OCI-LY3 (cell line): ENCODE data around the gene CXCL9.
"Not testable (repeated sequence)": the region's sequence is repeated elsewhere in the genome, so short reads cannot be mapped to it uniquely, and the experiment has no call there.

Experiments
- H2AFZ ChIP-seq: fragments of 200-600, 300-600 bp; shearing (Covaris generic); 2 replicates; pipeline ENCODE4 v1.6.0; 2014; ENCODE audit warnings: antibody characterized with exemption, low read depth, low read length
- H3K27ac ChIP-seq: fragments of 200-600, 300-600 bp; sonication (generic); 2 replicates; pipeline ENCODE4 v1.5.1; 2014; ENCODE audit warnings: mild to moderate bottlenecking, low read length, moderate library complexity, mixed read lengths
- H3K27me3 ChIP-seq: fragments of 200-600, 300-600 bp; sonication (generic); 2 replicates; pipeline ENCODE4 v1.6.1; 2014; ENCODE audit warnings: low read depth, low read length, mixed read lengths
- H3K36me3 ChIP-seq: fragments of 200-600, 300-600 bp; sonication (generic); replicated peaks from 2 replicates; pipeline ENCODE3; 2014; ENCODE audit warnings: low read depth, low read length, mixed read lengths
- H3K4me1 ChIP-seq: fragments of 300-600, 200-600 bp; sonication (generic); 2 replicates; pipeline ENCODE4 v1.6.1; 2014; ENCODE audit warnings: low read length, mixed read lengths
- H3K4me2 ChIP-seq: fragments of 200-600, 300-600 bp; sonication (generic); 2 replicates; pipeline ENCODE4 v1.6.1; 2014; ENCODE audit warnings: low read length, mixed read lengths
- H3K4me3 ChIP-seq: fragments of 300-600, 200-600 bp; sonication (generic); 2 replicates; pipeline ENCODE4 v1.5.1; 2014; ENCODE audit warnings: antibody characterized with exemption, mild to moderate bottlenecking, low read length, moderate library complexity
- H3K79me2 ChIP-seq: fragments of 300-600, 200-600 bp; shearing (Covaris generic); 2 replicates; pipeline ENCODE4 v1.6.1; 2014; ENCODE audit warnings: mild to moderate bottlenecking, low read length, mixed read lengths
- H3K9ac ChIP-seq: fragments of 300-600, 200-600 bp; shearing (Covaris generic); 2 replicates; pipeline ENCODE4 v1.6.0; 2014; ENCODE audit warnings: mild to moderate bottlenecking, low read length, moderate library complexity
- H3K9me3 ChIP-seq: fragments of 200-600, 300-600 bp; shearing (Covaris generic); 2 replicates; pipeline ENCODE4 v1.6.1; 2014; ENCODE audit warnings: low read length, mixed read lengths; ENCODE audit not compliant: insufficient read depth
- H4K20me1 ChIP-seq: fragments of 200-600, 300-600 bp; sonication (generic); 2 replicates; pipeline ENCODE4 v1.6.1; 2016; ENCODE audit warnings: low read length, mixed read lengths; ENCODE audit not compliant: insufficient read depth
- EZH2phosphoT487 ChIP-seq: fragments of 200-600 bp; shearing (Covaris generic); IDR thresholded peaks from 2 replicates; pipeline ENCODE4 v1.6.1; 2018; ENCODE audit warnings: antibody characterized with exemption, mixed run types, low read depth
- TF ChIP-seq, protein P1 (sequence below): fragments of 200-600, 300-600 bp; sonication (generic); IDR thresholded peaks from 2 replicates; pipeline ENCODE4 v1.5.1; 2014; ENCODE audit warnings: antibody characterized with exemption, low read length, low read depth

The CXCL9 gene

DNA sequence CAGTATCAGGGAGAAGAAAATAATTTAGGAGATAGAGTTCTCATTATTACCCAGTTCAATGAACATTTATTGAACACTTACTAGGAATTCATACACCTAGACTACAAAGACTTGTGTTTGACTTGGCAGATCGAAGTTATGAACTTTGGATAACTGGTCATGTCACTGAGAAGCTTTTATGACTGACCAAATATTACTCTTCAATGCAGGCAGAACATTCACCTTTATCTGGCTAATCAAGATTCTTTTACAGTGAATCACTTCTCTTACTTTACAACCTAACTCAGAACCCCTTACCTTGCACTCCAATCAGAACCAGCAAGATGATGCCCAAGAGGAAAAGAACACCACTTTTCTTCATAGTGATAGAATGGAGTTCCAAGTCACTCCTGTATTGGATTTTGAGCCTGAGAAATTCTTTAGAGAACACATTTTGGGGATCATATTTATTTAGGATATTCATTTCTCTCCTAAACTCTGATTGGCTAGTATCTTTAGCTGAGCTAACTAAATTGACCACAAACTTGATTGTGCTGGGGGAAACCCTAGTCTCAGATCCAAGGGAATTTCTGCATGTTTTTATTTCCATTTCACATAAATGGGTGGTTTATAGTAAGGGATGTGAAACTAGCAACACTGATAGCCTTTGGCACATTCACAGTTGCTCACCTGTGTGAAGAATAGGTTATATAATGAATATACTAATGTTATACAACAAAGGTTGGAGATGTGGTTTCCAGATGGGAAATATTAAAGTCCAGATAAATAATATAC, at the start of gene CXCL9:
Gene CXCL9 (minus strand): TSS at position 421 of the 774 bp plus-strand sequence. CDS start 60 bp downstream, at position 361.
- H2AFZ ChIP-seq, result no peak within 1 kb of the TSS
- H3K4me2 ChIP-seq, result peak within 1 kb of the TSS; percentile 18; the same call in 1 of the 2 replicates
- H3K79me2 ChIP-seq, result no peaks in the 10 kb centered on the region
- H3K4me3 ChIP-seq, result no peak within 1 kb of the TSS
- no peaks in the 10 kb centered on the region for H4K20me1 ChIP-seq
- TF ChIP-seq, protein P1, sequence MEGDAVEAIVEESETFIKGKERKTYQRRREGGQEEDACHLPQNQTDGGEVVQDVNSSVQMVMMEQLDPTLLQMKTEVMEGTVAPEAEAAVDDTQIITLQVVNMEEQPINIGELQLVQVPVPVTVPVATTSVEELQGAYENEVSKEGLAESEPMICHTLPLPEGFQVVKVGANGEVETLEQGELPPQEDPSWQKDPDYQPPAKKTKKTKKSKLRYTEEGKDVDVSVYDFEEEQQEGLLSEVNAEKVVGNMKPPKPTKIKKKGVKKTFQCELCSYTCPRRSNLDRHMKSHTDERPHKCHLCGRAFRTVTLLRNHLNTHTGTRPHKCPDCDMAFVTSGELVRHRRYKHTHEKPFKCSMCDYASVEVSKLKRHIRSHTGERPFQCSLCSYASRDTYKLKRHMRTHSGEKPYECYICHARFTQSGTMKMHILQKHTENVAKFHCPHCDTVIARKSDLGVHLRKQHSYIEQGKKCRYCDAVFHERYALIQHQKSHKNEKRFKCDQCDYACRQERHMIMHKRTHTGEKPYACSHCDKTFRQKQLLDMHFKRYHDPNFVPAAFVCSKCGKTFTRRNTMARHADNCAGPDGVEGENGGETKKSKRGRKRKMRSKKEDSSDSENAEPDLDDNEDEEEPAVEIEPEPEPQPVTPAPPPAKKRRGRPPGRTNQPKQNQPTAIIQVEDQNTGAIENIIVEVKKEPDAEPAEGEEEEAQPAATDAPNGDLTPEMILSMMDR, result no peak
- TF ChIP-seq EZH2phosphoT487, result no peak
- H3K9me3 ChIP-seq, result no peaks in the 10 kb centered on the region
- H3K36me3 ChIP-seq, result peaks cover 14% of the 10 kb centered on the region
- H3K4me1 ChIP-seq, result peaks cover 86% of the 10 kb centered on the region
- H3K27ac ChIP-seq, result no peak within 1 kb of the TSS
- H3K27me3 ChIP-seq, result no peaks in the 10 kb centered on the region
- H3K9ac ChIP-seq, result peak within 1 kb of the TSS; percentile 2; the same call in 1 of the 2 replicates

DNA sequence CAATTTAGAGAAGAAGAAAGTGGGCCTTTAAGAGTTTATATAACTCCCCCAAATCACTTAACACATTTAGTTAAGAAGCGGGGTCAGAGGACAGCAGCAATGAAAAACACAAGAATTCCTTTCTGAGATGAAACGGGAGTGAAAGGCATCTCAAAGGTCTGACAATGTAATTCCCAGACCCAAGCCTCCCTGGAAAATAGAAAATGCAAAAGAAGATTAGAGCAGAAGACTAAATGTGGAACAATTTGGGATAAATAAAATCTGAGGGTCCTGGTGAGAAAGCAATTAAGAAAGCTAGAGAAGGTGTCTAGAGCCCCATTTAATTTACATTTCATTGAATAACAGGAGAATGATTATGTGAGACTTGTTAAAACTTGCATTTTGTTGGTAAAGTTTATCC, 48.1 kb upstream of the CXCL9 start:
- H3K4me2 ChIP-seq, result peak overlapping the region; percentile 77
- H3K4me1 ChIP-seq, result peaks cover 74% of the 10 kb centered on the region
- peak overlapping the region; percentile 43 for H3K4me3 ChIP-seq
- peaks cover 3% of the 10 kb centered on the region for H3K36me3 ChIP-seq
- H2AFZ ChIP-seq, result no peak overlapping the region
- TF ChIP-seq, protein P1, result no peak
- TF ChIP-seq EZH2phosphoT487, result no peak
- peak overlapping the region; percentile 90 for H3K9ac ChIP-seq
- H3K79me2 ChIP-seq, result peaks cover 7% of the 10 kb centered on the region; the same call in 1 of the 2 replicates
- H3K27me3 ChIP-seq, result no peaks in the 10 kb centered on the region
- H4K20me1 ChIP-seq, result no peaks in the 10 kb centered on the region
- H3K27ac ChIP-seq, result peak overlapping the region; percentile 95
- H3K9me3 ChIP-seq, result no peaks in the 10 kb centered on the region

DNA sequence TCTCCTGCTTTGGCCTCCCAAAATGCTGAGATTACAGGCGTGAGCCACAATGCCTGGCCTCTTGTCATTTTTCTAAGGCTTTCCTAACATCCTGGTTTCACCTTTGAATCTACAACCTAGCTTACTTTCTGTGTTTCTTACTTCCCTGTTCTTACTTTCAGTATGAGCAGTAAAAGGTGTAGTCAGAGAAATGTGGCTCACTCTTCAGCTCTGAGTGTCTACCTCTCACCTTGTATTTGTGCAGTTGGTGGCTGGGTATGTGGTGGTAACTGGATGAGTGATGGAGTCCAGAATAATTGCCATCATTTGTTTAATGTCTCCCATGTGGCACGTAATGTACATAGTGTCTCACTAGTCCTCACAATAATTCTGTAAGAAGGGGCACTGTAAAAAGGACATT, 47.7 kb upstream of the CXCL9 start:
- H3K27me3 ChIP-seq, result no peaks in the 10 kb centered on the region
- H4K20me1 ChIP-seq, result no peaks in the 10 kb centered on the region
- peaks cover 70% of the 10 kb centered on the region for H3K4me1 ChIP-seq
- TF ChIP-seq EZH2phosphoT487, result no peak
- TF ChIP-seq, protein P1, result no peak
- H2AFZ ChIP-seq, result no peak overlapping the region
- peaks cover 3% of the 10 kb centered on the region for H3K36me3 ChIP-seq
- H3K79me2 ChIP-seq, result peaks cover 7% of the 10 kb centered on the region; the same call in 1 of the 2 replicates
- peak overlapping the region; percentile 77 for H3K4me2 ChIP-seq
- H3K9ac ChIP-seq, result peak overlapping the region; percentile 90
- H3K27ac ChIP-seq, result peak overlapping the region; percentile 95
- no peaks in the 10 kb centered on the region for H3K9me3 ChIP-seq
- H3K4me3 ChIP-seq, result peak overlapping the region; percentile 43

DNA sequence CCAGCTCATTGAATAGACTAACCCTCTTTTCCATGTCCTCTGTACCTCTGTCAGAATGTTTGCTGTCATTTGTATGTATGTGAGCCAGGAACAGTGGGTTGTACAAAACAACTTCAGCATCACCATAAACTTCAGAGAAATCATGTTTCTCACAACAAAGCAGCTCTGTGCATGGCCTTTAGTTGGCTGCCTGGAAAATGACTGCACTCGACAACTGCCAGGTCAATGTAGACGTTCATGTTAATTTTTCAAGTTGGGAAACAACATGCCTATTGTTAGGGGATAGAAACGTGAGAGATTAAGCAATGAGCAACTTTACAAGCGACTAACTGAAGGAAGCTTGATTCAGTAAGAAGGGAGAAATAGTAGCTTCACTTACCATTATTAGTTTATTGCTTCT, 46.4 kb upstream of the CXCL9 start:
- peak overlapping the region; percentile 95 for H3K27ac ChIP-seq
- H4K20me1 ChIP-seq, result no peaks in the 10 kb centered on the region
- peaks cover 7% of the 10 kb centered on the region; the same call in 1 of the 2 replicates for H3K79me2 ChIP-seq
- H3K9ac ChIP-seq, result peak overlapping the region; percentile 32; the same call in 1 of the 2 replicates
- H3K9me3 ChIP-seq, result no peaks in the 10 kb centered on the region
- H3K27me3 ChIP-seq, result no peaks in the 10 kb centered on the region
- H3K36me3 ChIP-seq, result peaks cover 3% of the 10 kb centered on the region
- TF ChIP-seq EZH2phosphoT487, result no peak
- TF ChIP-seq, protein P1, result no peak
- H2AFZ ChIP-seq, result no peak overlapping the region
- H3K4me3 ChIP-seq, result no peak overlapping the region
- H3K4me1 ChIP-seq, result peaks cover 57% of the 10 kb centered on the region
- H3K4me2 ChIP-seq, result peak overlapping the region; percentile 24; the same call in 1 of the 2 replicates

DNA sequence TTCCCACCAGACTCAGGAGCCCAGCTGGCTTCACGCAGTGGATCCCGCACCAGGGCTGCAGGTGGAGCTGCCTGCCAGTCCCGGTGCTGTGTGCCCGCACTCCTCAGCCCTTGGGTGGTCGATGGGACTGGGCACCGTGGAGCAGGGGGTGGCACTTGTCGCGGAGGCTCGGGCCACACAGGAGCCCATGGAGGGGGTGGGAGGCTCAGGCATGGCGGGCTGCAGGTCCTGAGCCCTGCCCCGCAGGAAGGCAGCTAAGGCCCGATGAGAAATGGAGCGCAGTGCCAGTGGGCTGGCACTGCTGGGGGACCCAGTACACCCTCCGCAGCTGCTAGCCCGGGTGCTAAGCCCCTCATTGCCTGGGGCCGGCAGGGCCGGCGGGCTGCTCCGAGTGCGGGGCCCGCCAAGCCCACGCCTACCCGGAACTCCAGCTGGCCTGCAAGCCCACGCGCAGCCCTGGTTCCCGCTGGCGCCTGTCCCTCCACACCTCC, 43.3 kb upstream of the CXCL9 start:
- H3K4me1 ChIP-seq, result peaks cover 27% of the 10 kb centered on the region
- H3K9me3 ChIP-seq, H3K27me3 ChIP-seq, H3K9ac ChIP-seq, H2AFZ ChIP-seq, H3K4me2 ChIP-seq, H3K4me3 ChIP-seq, H3K36me3 ChIP-seq, H4K20me1 ChIP-seq, H3K27ac ChIP-seq, H3K79me2 ChIP-seq: not testable (repeated sequence)

DNA sequence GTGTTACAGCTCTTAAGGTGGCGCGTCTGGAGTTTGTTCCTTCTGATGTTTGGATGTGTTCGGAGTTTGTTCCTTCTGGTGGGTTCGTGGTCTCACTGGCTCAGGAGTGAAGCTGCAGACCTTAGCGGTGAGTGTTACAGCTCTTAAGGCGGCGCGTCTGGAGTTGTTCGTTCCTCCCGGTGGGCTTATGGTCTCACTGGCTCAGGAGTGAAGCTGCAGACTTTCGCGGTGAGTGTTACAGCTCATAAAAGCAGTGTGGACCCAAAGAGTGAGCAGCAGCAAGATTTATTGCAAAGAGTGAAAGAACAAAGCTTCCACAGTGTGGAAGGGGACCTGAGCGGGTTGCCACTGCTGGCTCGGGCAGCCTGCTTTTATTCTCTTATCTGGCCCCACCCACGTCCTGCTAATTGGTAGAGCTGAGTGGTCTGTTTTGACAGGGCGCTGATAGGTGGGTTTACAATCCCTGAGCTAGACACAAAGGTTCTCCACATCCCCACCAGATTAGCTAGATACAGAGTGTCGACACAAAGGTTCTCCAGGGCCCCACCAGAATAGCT, 42.6 kb upstream of the CXCL9 start:
- H3K27ac ChIP-seq, H3K9me3 ChIP-seq, H2AFZ ChIP-seq, H3K27me3 ChIP-seq, H3K9ac ChIP-seq, H3K4me2 ChIP-seq, H4K20me1 ChIP-seq, H3K4me3 ChIP-seq, H3K36me3 ChIP-seq, H3K79me2 ChIP-seq: not testable (repeated sequence)
- peaks cover 21% of the 10 kb centered on the region for H3K4me1 ChIP-seq
